NK-92 treated with Interleukin-12 subunit alpha and Interleukin-12 subunit beta, amount 100 ng/mL, for 24 hours (cell line): Measurements from ENCODE around the gene PTBP2.
"Not testable (repeated sequence)": the region's sequence is repeated elsewhere in the genome, so short reads cannot be mapped to it uniquely, and the experiment has no call there.

Experiments
- DNase-seq: peaks from one replicate; lab custom pipeline; 2025; lab: John Stamatoyannopoulos, UW

The PTBP2 gene

GRCh38 chr1:96730574-96731298, 9.2 kb downstream of the PTBP2 start:
- DNase-seq, result no peak

GRCh38 chr1:96741335-96741734, 19.8 kb downstream of the PTBP2 start:
- DNase-seq, result no peak

GRCh38 chr1:96746440-96747420, 25.1 kb downstream of the PTBP2 start:
- no peak for DNase-seq

GRCh38 chr1:96747565-96747964, 26.0 kb downstream of the PTBP2 start:
- no peak for DNase-seq

- no peak for DNase-seq
Observed at GRCh38 chr1:96748078-96748477, 26.5 kb downstream of the PTBP2 start.

GRCh38 chr1:96749618-96750017, 28.0 kb downstream of the PTBP2 start:
- DNase-seq, result no peak

GRCh38 chr1:96752394-96752793, 30.8 kb downstream of the PTBP2 start:
- no peak for DNase-seq

- DNase-seq, result no peak
Observed at GRCh38 chr1:96756789-96757188, 35.2 kb downstream of the PTBP2 start.

GRCh38 chr1:96762586-96762985, 41.0 kb downstream of the PTBP2 start:
- DNase-seq, result not testable (repeated sequence)

GRCh38 chr1:96763514-96763913, 41.9 kb downstream of the PTBP2 start:
- DNase-seq, result no peak

- no peak for DNase-seq
Observed at GRCh38 chr1:96764469-96764868, 42.9 kb downstream of the PTBP2 start.

GRCh38 chr1:96771847-96772246, 50.3 kb downstream of the PTBP2 start:
- DNase-seq, result no peak

- DNase-seq, result no peak
Observed at GRCh38 chr1:96772349-96772748, 50.8 kb downstream of the PTBP2 start.

- DNase-seq, result no peak
Observed at GRCh38 chr1:96772972-96773371, 51.4 kb downstream of the PTBP2 start.

GRCh38 chr1:96782206-96782605, 60.6 kb downstream of the PTBP2 start:
- DNase-seq, result no peak

GRCh38 chr1:96782856-96783255, 61.3 kb downstream of the PTBP2 start:
- DNase-seq, result no peak

- no peak for DNase-seq
Observed at GRCh38 chr1:96790599-96790998, 69.0 kb downstream of the PTBP2 start.

GRCh38 chr1:96792220-96792619, 70.6 kb downstream of the PTBP2 start:
- DNase-seq, result no peak

- not testable (repeated sequence) for DNase-seq
Observed at GRCh38 chr1:96801696-96802095, 80.1 kb downstream of the PTBP2 start.

- no peak for DNase-seq
Observed at GRCh38 chr1:96804648-96805047, 83.1 kb downstream of the PTBP2 start.

- no peak for DNase-seq
Observed at GRCh38 chr1:96808191-96808590, 86.6 kb downstream of the PTBP2 start.

GRCh38 chr1:96815914-96816313, 94.3 kb downstream of the PTBP2 start:
- DNase-seq, result no peak

- no peak for DNase-seq
Observed at GRCh38 chr1:96820107-96820506, 98.5 kb downstream of the PTBP2 start.
